PFSK-1 (cell line): ENCODE measurements around the gene RAB3GAP2.

ENCODE experiments used
- FOXP2 ChIP-seq: optimal IDR thresholded peaks from 2 replicates; pipeline ENCODE3; 2011; ENCODE audit warnings: borderline replicate concordance, control low read depth, inconsistent platforms; ENCODE audit not compliant: insufficient read depth; ENCODE audit errors: extremely low read length, extremely low read depth
- POLR2AphosphoS5 ChIP-seq: IDR thresholded peaks from 2 replicates; pipeline ENCODE4 v1.6.1; 2012; ENCODE audit warnings: low read depth, mild to moderate bottlenecking, control low read depth, low read length, moderate library complexity
- REST ChIP-seq, 2 experiments: IDR thresholded peaks; 2 replicates each; pipeline versions ENCODE4 v1.6.1 to v1.8.0; 2011 to 2012; ENCODE audit warnings: low read depth in 2 of 2, low read length in 2 of 2, control low read depth in 1 of 2, inconsistent platforms in 1 of 2, mild to moderate bottlenecking in 1 of 2, moderate library complexity in 1 of 2; ENCODE audit not compliant: insufficient read depth in 1 of 2
- SIN3A ChIP-seq: IDR thresholded peaks from 2 replicates; pipeline ENCODE4 v1.6.1; 2012; ENCODE audit warnings: mild to moderate bottlenecking, low read length, moderate library complexity, borderline replicate concordance; ENCODE audit not compliant: insufficient read depth
- TAF1 ChIP-seq: IDR thresholded peaks from 2 replicates; pipeline ENCODE4 v1.6.1; 2012; ENCODE audit warnings: low read length, control low read depth, borderline replicate concordance; ENCODE audit not compliant: insufficient read depth

RAB3GAP2 gene

GRCh38 chr1:220213382-220213983 lies 58.8 kb downstream of the RAB3GAP2 start:
- TF ChIP-seq SIN3A (no peak), FOXP2 (no peak), POLR2AphosphoS5 (no peak), REST (IDR thresholded peaks at IDR 0.05; ENCODE audit: insufficient read depth in 1 of 2, low read depth in 2 of 2, low read length in 2 of 2) (no peak), TAF1 (no peak)

GRCh38 chr1:220207411-220207810 lies 64.8 kb downstream of the RAB3GAP2 start:
- TF ChIP-seq FOXP2 (no peak), TAF1 (no peak), POLR2AphosphoS5 (no peak), REST (IDR thresholded peaks at IDR 0.05; ENCODE audit: insufficient read depth in 1 of 2, low read depth in 2 of 2, low read length in 2 of 2) (no peak), SIN3A (no peak)

- TF ChIP-seq REST (IDR thresholded peaks at IDR 0.05; ENCODE audit: insufficient read depth in 1 of 2, low read depth in 2 of 2, low read length in 2 of 2) (no peak), TAF1 (no peak), FOXP2 (no peak), SIN3A (no peak), POLR2AphosphoS5 (no peak)
Observed at GRCh38 chr1:220203816-220204215, 68.4 kb downstream of the RAB3GAP2 start.

GRCh38 chr1:220198186-220199005 lies 73.9 kb downstream of the RAB3GAP2 start:
- no peak for TF ChIP-seq SIN3A
- no peak for TF ChIP-seq TAF1

GRCh38 chr1:220195701-220196100 lies 76.6 kb downstream of the RAB3GAP2 start:
- no peak for TF ChIP-seq POLR2AphosphoS5
- no peak for TF ChIP-seq SIN3A

- TF ChIP-seq TAF1 (no peak), FOXP2 (no peak)
Observed at GRCh38 chr1:220189750-220190347, 82.4 kb downstream of the RAB3GAP2 start.
